BE2C (cell line): ENCODE data around the gene TUBG1.

Experiments
- DNase-seq: peaks from one replicate; pipeline ENCODE4 v3.0.0-alpha.2; 2020
- H3K27me3 ChIP-seq: fragments of 250-450 bp; sonication (Bioruptor Pico); 2 replicates; pipeline ENCODE4 v1.5.1; 2020; ENCODE audit warnings: mild to moderate bottlenecking
- H3K36me3 ChIP-seq: fragments of 250-450 bp; sonication (Bioruptor Pico); 2 replicates; pipeline ENCODE4 v1.5.1; 2020; ENCODE audit warnings: mild to moderate bottlenecking
- H3K4me1 ChIP-seq: fragments of 250-450 bp; sonication (Bioruptor Pico); 2 replicates; pipeline ENCODE4 v1.5.1; 2020
- H3K4me3 ChIP-seq: 2 replicates; pipeline ENCODE4 v1.5.1; 2011; ENCODE audit warnings: low read depth, low read length
- H3K9me3 ChIP-seq: fragments of 250-450 bp; sonication (Bioruptor Pico); 2 replicates; pipeline ENCODE4 v1.5.1; 2020
- CTCF ChIP-seq: IDR thresholded peaks from 2 replicates; pipeline ENCODE4 v1.5.1; 2012; ENCODE audit warnings: mild to moderate bottlenecking, low read depth, low read length

TUBG1 gene

GRCh38 chr17:42660692-42661345, 51.3 kb downstream of the TUBG1 start:
- H3K4me3 ChIP-seq: no peak overlapping the region
- no peak for TF ChIP-seq CTCF
- DNase-seq: no peak

More at GRCh38 chr17:42660692-42661345, 51.3 kb downstream of the TUBG1 start:
- Histone ChIP-seq H3K36me3 (peaks cover 19% of the 10 kb centered on the region), H3K9me3 (no peaks in the 10 kb centered on the region), H3K27me3 (no peaks in the 10 kb centered on the region), H3K4me1 (peaks cover 8% of the 10 kb centered on the region)
